B cell (primary cell): Measurements from ENCODE around the gene RBM39. TPM values are rescaled to one million over a fixed set of nuclear protein-coding genes. Genes with fewer than 3 reads are reported as not detected.

ENCODE experiments used
- ATAC-seq: fragments of 200-7000 bp; cut with Tn5 transposase; one replicate; pipeline ENCODE4 v1.10.0; 2021; ENCODE audit warnings: low read depth, mild to moderate bottlenecking, moderate number of reproducible peaks, moderate library complexity
- CTCF ChIA-PET: fragments of 350-600 bp; sonication (Branson Sonifier 250); formaldehyde crosslinking; loops from one replicate; lab custom pipeline; 2021; ENCODE audit warnings: antibody characterized with exemption, inconsistent platforms; lab: Charles Lee
- POLR2A ChIA-PET: fragments of 350-600 bp; sonication (Branson Sonifier 250); formaldehyde crosslinking; loops from one replicate; lab custom pipeline; 2021; ENCODE audit warnings: antibody characterized with exemption; lab: Charles Lee
- DNase-seq: peaks from one replicate; pipeline ENCODE4 v3.0.0; 2013
- H2AFZ ChIP-seq: 2 replicates; pipeline ENCODE4 v1.6.1; 2012; ENCODE audit warnings: mild to moderate bottlenecking, low read depth, low read length; ENCODE audit not compliant: insufficient read depth, poor library complexity, severe bottlenecking
- H3K27ac ChIP-seq, 2 donors: 1 replicate in 1 of 2; 2 replicates in 1 of 2; pipeline ENCODE4 v1.5.1; 2012 to 2013; ENCODE audit warnings: low read length in 2 of 2, mild to moderate bottlenecking in 2 of 2, moderate library complexity in 1 of 2
- H3K27me3 ChIP-seq, 4 experiments: fragments of 200-600 bp in 1 of 4; sonication (generic) in 1 of 4; replicated peaks in 1 of 4; 1 replicate in 2 of 4; 2 replicates in 2 of 4; pipeline versions ENCODE4 v1.6.1 to v1.7.0; 2013 to 2016; ENCODE audit warnings: low read length in 3 of 4, mild to moderate bottlenecking in 2 of 4, mixed read lengths in 1 of 4, moderate library complexity in 1 of 4; ENCODE audit not compliant: insufficient read depth in 4 of 4, control insufficient read depth in 3 of 4; ENCODE audit errors: control extremely low read depth in 1 of 4
- H3K36me3 ChIP-seq, 2 experiments: replicated peaks in 1 of 2; 1 replicate in 1 of 2; 2 replicates in 1 of 2; pipeline versions ENCODE4 v1.6.1 to v1.7.1; 2013; ENCODE audit warnings: low read length in 1 of 2; ENCODE audit not compliant: insufficient read depth in 2 of 2, control insufficient read depth in 1 of 2; ENCODE audit errors: control extremely low read depth in 1 of 2, extremely low read depth in 1 of 2
- H3K4me1 ChIP-seq, 2 donors: fragments of 200-600 bp in 1 of 2; sonication (generic) in 1 of 2; 1 replicate in 1 of 2; 2 replicates in 1 of 2; pipeline versions ENCODE4 v1.5.1 to v1.6.1; 2013 to 2017; ENCODE audit warnings: low read length in 2 of 2; ENCODE audit not compliant: control insufficient read depth in 2 of 2, insufficient read depth in 2 of 2
- H3K4me2 ChIP-seq: replicated peaks from 2 replicates; pipeline ENCODE3; 2012; ENCODE audit warnings: mild to moderate bottlenecking, low read depth, low read length; ENCODE audit not compliant: poor library complexity, severe bottlenecking
- H3K4me3 ChIP-seq, 5 experiments: fragments of 200-600 bp in 1 of 5; sonication (generic) in 1 of 5; 1 replicate in 3 of 5; 2 replicates in 2 of 5; pipeline versions ENCODE4 v1.5.1 to v1.7.0; 2011 to 2016; ENCODE audit warnings: low read length in 4 of 5, mild to moderate bottlenecking in 4 of 5, low read depth in 2 of 5, control low read depth in 1 of 5, moderate library complexity in 1 of 5; ENCODE audit not compliant: insufficient read depth in 1 of 5; ENCODE audit errors: control extremely low read depth in 1 of 5, extremely low read depth in 1 of 5
- H3K79me2 ChIP-seq: fragments of 200-600 bp; sonication (generic); one replicate; pipeline ENCODE4 v1.6.0; 2016; ENCODE audit warnings: low read length; ENCODE audit not compliant: control insufficient read depth, insufficient read depth
- H3K9ac ChIP-seq: fragments of 200-600 bp; sonication (generic); 2 replicates; pipeline ENCODE4 v1.6.1; 2017; ENCODE audit warnings: mild to moderate bottlenecking, low read length, moderate library complexity
- H3K9me3 ChIP-seq, 3 donors: one replicate each; pipeline versions ENCODE4 v1.6.1 to v1.7.1; 2013; ENCODE audit warnings: low read length in 2 of 3; ENCODE audit not compliant: control insufficient read depth in 2 of 3, insufficient read depth in 1 of 3; ENCODE audit errors: control extremely low read depth in 1 of 3
- H4K20me1 ChIP-seq: 2 replicates; pipeline ENCODE4 v1.6.0; 2012; ENCODE audit warnings: mild to moderate bottlenecking, low read length; ENCODE audit not compliant: insufficient read depth, control insufficient read depth, poor library complexity, severe bottlenecking
- H3K27ac Mint-ChIP-seq: one replicate; pipeline ENCODE4 v1.8.0; 2021; ENCODE audit warnings: mixed read lengths
- H3K27me3 Mint-ChIP-seq: one replicate; pipeline ENCODE4 v1.8.0; 2021; ENCODE audit warnings: mixed read lengths
- H3K4me1 Mint-ChIP-seq: one replicate; pipeline ENCODE4 v1.8.0; 2021; ENCODE audit warnings: mixed read lengths
- H3K4me3 Mint-ChIP-seq: one replicate; pipeline ENCODE4 v1.8.0; 2021; ENCODE audit warnings: mixed read lengths
- H3K9me3 Mint-ChIP-seq: one replicate; pipeline ENCODE4 v1.8.0; 2022; ENCODE audit warnings: mixed read lengths; ENCODE audit not compliant: insufficient read depth
- EZH2 ChIP-seq: IDR thresholded peaks from 2 replicates; pipeline ENCODE4 v1.6.1; 2012; ENCODE audit warnings: borderline replicate concordance, low read depth, mild to moderate bottlenecking, moderate library complexity, low read length; ENCODE audit not compliant: insufficient read depth, poor library complexity, severe bottlenecking
- WGBS: methylation state at CpG from one replicate; pipeline ENCODE4 v1.1.5; 2013; ENCODE audit warnings: missing lambda C conversion rate; ENCODE audit not compliant: insufficient coverage; 5-methylcytosine and 5-hydroxymethylcytosine counted together
- intact Hi-C: fragments of 100-400 bp; cut with micrococcal nuclease; formaldehyde crosslinking; loops from one replicate; pipeline ENCODE4 v1.10.0; 2022
- polyA plus RNA-seq: library from polyadenylated mRNA; depleted of rRNA; stranded (reverse); fragments of >200 nt; gene quantifications from 2 replicates; pipeline ENCODE4 v1.2.3, GENCODE V29; 2012
- small RNA-seq: library from RNA; depleted of rRNA; stranded (forward); fragments of <200 nt; gene quantifications from one replicate; pipeline ENCODE3, GENCODE V24; 2012; ENCODE audit warnings: low replicate concordance, low read depth; ENCODE audit not compliant: insufficient read length
- total RNA-seq, 2 donors: library from RNA; stranded (reverse); fragments of 120-200 nt in 1 of 2; gene quantifications; 1 replicate in 1 of 2; 2 replicates in 1 of 2; pipeline versions ENCODE4 v1.2.3 to v1.2.4, GENCODE V29; 2013 to 2022
- TF ChIP-seq, protein P1 (sequence below): fragments of 200-600 bp; IDR thresholded peaks from one replicate; pipeline ENCODE4 v1.8.0; 2022; ENCODE audit warnings: antibody characterized with exemption, mild to moderate bottlenecking

Gene RBM39
- total and polyA plus RNA-seq, 2 donors (not counting 1 experiment from before 2014, with no cell fraction given): 217 to 689 TPM

DNA sequence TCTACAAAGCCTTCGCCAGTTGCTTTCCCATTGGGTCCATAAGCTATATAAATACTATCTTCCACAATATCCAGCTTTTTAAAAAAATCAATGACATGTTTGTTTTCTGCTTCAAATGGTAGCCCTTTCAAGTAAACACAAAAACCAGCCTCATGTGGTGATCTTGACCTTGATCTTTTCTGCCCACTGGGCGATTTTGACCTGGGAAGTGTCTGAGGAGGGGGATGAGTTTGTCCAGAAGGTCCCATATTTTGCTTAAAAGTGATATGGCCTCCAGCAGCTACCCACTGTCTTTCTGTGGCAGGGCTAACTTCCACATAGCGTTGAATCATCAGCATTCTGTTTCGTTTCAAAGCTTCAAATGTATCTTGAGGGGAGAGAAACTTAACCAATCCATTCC lies 88.2 kb downstream of the RBM39 start:
- no peaks in the 10 kb centered on the region for H3K27me3 Mint-ChIP-seq
- H3K9me3 Mint-ChIP-seq: no peaks in the 10 kb centered on the region
- intact Hi-C loops: no loop called here
- DNase-seq (no peak), ATAC-seq (no peak)
- peaks cover 2 to 11% of the 10 kb centered on the region in 2 donors for H3K4me1 ChIP-seq
- ChIA-PET CTCF (no interaction called here), POLR2A (interaction anchor here (0.6 kb wide), 1 partner anchor 23 kb away, joined by 3 read pairs; no protein-coding TSS in a partner anchor)
- peaks cover 33% of the 10 kb centered on the region for H3K4me1 Mint-ChIP-seq
- H3K4me3 Mint-ChIP-seq: no peak overlapping the region
- no peaks in the 10 kb centered on the region for H3K27me3 ChIP-seq
- peaks cover 0 to 60% of the 10 kb centered on the region in 2 experiments for H3K36me3 ChIP-seq
- H4K20me1 ChIP-seq: peaks cover 54% of the 10 kb centered on the region
- no peak overlapping the region for H3K9ac ChIP-seq
- H3K4me2 ChIP-seq: no peak overlapping the region
- H3K4me3 ChIP-seq: no peak overlapping the region
- H3K27ac ChIP-seq: no peak overlapping the region
- peaks cover 99% of the 10 kb centered on the region for H3K79me2 ChIP-seq
- TF ChIP-seq, protein P1, sequence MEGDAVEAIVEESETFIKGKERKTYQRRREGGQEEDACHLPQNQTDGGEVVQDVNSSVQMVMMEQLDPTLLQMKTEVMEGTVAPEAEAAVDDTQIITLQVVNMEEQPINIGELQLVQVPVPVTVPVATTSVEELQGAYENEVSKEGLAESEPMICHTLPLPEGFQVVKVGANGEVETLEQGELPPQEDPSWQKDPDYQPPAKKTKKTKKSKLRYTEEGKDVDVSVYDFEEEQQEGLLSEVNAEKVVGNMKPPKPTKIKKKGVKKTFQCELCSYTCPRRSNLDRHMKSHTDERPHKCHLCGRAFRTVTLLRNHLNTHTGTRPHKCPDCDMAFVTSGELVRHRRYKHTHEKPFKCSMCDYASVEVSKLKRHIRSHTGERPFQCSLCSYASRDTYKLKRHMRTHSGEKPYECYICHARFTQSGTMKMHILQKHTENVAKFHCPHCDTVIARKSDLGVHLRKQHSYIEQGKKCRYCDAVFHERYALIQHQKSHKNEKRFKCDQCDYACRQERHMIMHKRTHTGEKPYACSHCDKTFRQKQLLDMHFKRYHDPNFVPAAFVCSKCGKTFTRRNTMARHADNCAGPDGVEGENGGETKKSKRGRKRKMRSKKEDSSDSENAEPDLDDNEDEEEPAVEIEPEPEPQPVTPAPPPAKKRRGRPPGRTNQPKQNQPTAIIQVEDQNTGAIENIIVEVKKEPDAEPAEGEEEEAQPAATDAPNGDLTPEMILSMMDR: no peak
- no peak for TF ChIP-seq EZH2
- 95% methylated on average over 2 of the region's 4 CpGs for WGBS
- H3K9me3 ChIP-seq: no peaks in the 10 kb centered on the region
- no peak overlapping the region for H3K27ac Mint-ChIP-seq
- no peak overlapping the region for H2AFZ ChIP-seq

Small RNA genes within 50 kb of the gene (small RNA-seq; reads per million reads assigned to genes)
- gene RF00026: not detected

Other genes with a start within 250 kb of the RBM39 start
- gene C20orf173, start 212.6 kb downstream of the RBM39 start, total RNA-seq: not detected in 2 replicates
- not detected in 2 replicates for gene C20orf173, start 212.6 kb downstream of the RBM39 start, polyA plus RNA-seq
- 167 and 191 TPM in 2 replicates for gene ERGIC3, start 200.2 kb downstream of the RBM39 start, total RNA-seq
- 178 and 254 TPM in 2 replicates for gene ERGIC3, start 200.2 kb downstream of the RBM39 start, polyA plus RNA-seq
- 4.7 and 5.7 TPM in 2 replicates for gene SPAG4, start 126.4 kb downstream of the RBM39 start, total RNA-seq
- gene SPAG4, start 126.4 kb downstream of the RBM39 start, polyA plus RNA-seq: 3.7 and 8.8 TPM in 2 replicates
- gene CPNE1, start 77.4 kb downstream of the RBM39 start, total RNA-seq: 323 and 331 TPM in 2 replicates
- gene CPNE1, start 77.4 kb downstream of the RBM39 start, polyA plus RNA-seq: 309 and 321 TPM in 2 replicates
- 144 and 145 TPM in 2 replicates for gene RBM12, start 77.4 kb downstream of the RBM39 start, total RNA-seq
- 52.7 and 58.6 TPM in 2 replicates for gene RBM12, start 77.4 kb downstream of the RBM39 start, polyA plus RNA-seq
- gene NFS1, start 42.9 kb downstream of the RBM39 start, total RNA-seq: 29.0 and 29.4 TPM in 2 replicates
- gene NFS1, start 42.9 kb downstream of the RBM39 start, polyA plus RNA-seq: 24.7 and 30.6 TPM in 2 replicates
- gene ROMO1, start 42.9 kb downstream of the RBM39 start, total RNA-seq: 33.2 and 38.1 TPM in 2 replicates
- 131 and 145 TPM in 2 replicates for gene ROMO1, start 42.9 kb downstream of the RBM39 start, polyA plus RNA-seq
- 92.3 and 101 TPM in 2 replicates for gene PHF20, start 29.8 kb upstream of the RBM39 start, total RNA-seq
- gene PHF20, start 29.8 kb upstream of the RBM39 start, polyA plus RNA-seq: 53.6 and 85.3 TPM in 2 replicates
- 40.8 and 42.0 TPM in 2 replicates for gene SCAND1, start 212.2 kb upstream of the RBM39 start, total RNA-seq
- gene SCAND1, start 212.2 kb upstream of the RBM39 start, polyA plus RNA-seq: 66.9 and 102 TPM in 2 replicates
- gene CNBD2, start 226.3 kb upstream of the RBM39 start, total RNA-seq: 5.9 and 8.5 TPM in 2 replicates
- 14.6 and 19.2 TPM in 2 replicates for gene CNBD2, start 226.3 kb upstream of the RBM39 start, polyA plus RNA-seq